Right renal cortex interstitium (tissue), 3 donors: ENCODE results near the gene S100G. TPM values are rescaled to one million over a fixed set of nuclear protein-coding genes. Genes with fewer than 3 reads are reported as not detected.
A peak's percentile ranks its signal among the peaks of the same experiment; 100 is the strongest.

ENCODE experiments used
- DNase-seq, 3 donors: peaks; one replicate each; pipeline ENCODE4 v3.0.0-alpha.2; 2013; ENCODE audit warnings: low read depth in 3 of 3, low spot score in 2 of 3
- polyA plus RNA-seq, 3 donors: library from polyadenylated mRNA; unstranded; fragments of 120-200 nt; gene quantifications; one replicate each; pipeline ENCODE4 v1.2.1, GENCODE V29; 2013; ENCODE audit not compliant: insufficient read length in 3 of 3

The S100G gene
- polyA plus RNA-seq, 3 donors: not detected

GRCh38 chrX:16646366-16647138 is 3.4 kb upstream of the S100G start:
- no peak for DNase-seq

GRCh38 chrX:16651391-16652024 is 1.6 kb downstream of the S100G start:
- DNase-seq: no peak

- DNase-seq: no peak
These were observed 3.5 kb downstream of the S100G start for GRCh38 chrX:16653424-16653823.

GRCh38 chrX:16654093-16654492 is 4.1 kb downstream of the S100G start:
- DNase-seq: no peak

- DNase-seq: no peak
These were observed 8.3 kb downstream of the S100G start for GRCh38 chrX:16658284-16658683.

GRCh38 chrX:16659321-16659720 is 9.4 kb downstream of the S100G start:
- DNase-seq: no peak

GRCh38 chrX:16661495-16661894 is 11.5 kb downstream of the S100G start:
- DNase-seq: no peak

GRCh38 chrX:16662402-16662801 is 12.4 kb downstream of the S100G start:
- no peak for DNase-seq

- DNase-seq: no peak
These were observed 14.1 kb downstream of the S100G start for GRCh38 chrX:16664074-16664473.

- DNase-seq: no peak
These were observed 14.7 kb downstream of the S100G start for GRCh38 chrX:16664626-16665025.

- DNase-seq: no peak
These were observed 15.1 kb downstream of the S100G start for GRCh38 chrX:16665089-16665488.

- no peak for DNase-seq
These were observed 16.6 kb downstream of the S100G start for GRCh38 chrX:16666541-16666940.

- DNase-seq: peak in 2 of 3 donors; percentile 3 to 24
These were observed 21.0 kb downstream of the S100G start for GRCh38 chrX:16671005-16671404.

GRCh38 chrX:16678689-16679088 is 28.7 kb downstream of the S100G start:
- DNase-seq: no peak

- no peak for DNase-seq
These were observed 33.2 kb downstream of the S100G start for GRCh38 chrX:16683007-16683664.

- no peak for DNase-seq
These were observed 37.6 kb downstream of the S100G start for GRCh38 chrX:16687514-16687913.

- peak in 1 of 3 donors; percentile 6 for DNase-seq
These were observed 45.2 kb downstream of the S100G start for GRCh38 chrX:16695079-16695676.

- no peak for DNase-seq
These were observed 47.0 kb downstream of the S100G start for GRCh38 chrX:16696956-16697355.

- DNase-seq: no peak
These were observed 49.4 kb downstream of the S100G start for GRCh38 chrX:16699389-16699788.

- DNase-seq: no peak
These were observed 50.8 kb downstream of the S100G start for GRCh38 chrX:16700734-16701133.
